Measurements from ENCODE around the gene ITGAE.
"Not testable (repeated sequence)": the region's sequence is repeated elsewhere in the genome, so short reads cannot be mapped to it uniquely, and the experiment has no call there.

The ITGAE gene

GRCh38 chr17:3795390-3796102 is 5.4 kb downstream of the ITGAE start:
- no peak for DNase-seq (ENCODE audit: low spot score)

- DNase-seq (ENCODE audit: low spot score) = no peak
Observed at GRCh38 chr17:3794557-3795389, 6.2 kb downstream of the ITGAE start.

GRCh38 chr17:3794152-3794551 is 6.8 kb downstream of the ITGAE start:
- DNase-seq (ENCODE audit: low spot score) = not testable (repeated sequence)

DNA sequence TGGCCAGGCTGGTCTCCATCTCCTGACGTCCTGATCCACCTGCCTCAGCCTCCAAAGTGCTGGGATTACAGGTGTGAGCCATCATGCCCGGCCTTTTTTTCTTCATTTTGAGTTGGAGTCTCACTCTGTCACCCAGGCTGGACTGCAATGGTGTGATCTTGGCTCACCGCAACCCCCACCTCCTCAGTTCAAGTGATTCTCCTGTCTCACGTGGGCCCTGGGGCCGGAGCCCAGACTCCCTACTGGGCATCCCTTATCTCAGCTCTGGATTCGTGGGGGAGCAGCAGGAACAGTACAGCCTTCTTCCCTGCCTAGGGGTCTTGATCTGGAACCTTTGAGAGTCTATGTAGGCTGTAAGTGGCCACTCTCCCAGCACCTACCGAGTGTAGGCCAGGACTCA is 7.7 kb downstream of the ITGAE start:
- not testable (repeated sequence) for DNase-seq (ENCODE audit: low spot score)

DNA sequence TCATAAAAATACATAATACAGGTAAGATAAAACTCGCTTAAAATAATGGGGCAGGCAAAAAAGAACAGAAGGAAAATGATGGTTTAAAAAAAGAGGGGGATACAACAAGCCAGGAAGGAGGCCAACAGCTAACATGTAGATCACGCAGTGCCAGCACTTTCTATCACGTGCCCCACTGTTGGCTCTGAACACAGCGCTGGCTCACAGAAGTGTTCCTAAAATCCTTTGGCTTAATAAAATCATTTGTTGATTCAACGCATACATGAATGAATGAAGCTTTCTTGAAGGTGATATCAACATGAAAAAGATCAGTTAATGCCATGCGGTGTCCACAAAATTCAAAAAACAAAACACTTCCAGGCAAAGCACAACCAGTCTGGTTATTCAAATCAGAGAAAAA is 8.5 kb downstream of the ITGAE start:
- DNase-seq (ENCODE audit: low spot score) = no peak

DNA sequence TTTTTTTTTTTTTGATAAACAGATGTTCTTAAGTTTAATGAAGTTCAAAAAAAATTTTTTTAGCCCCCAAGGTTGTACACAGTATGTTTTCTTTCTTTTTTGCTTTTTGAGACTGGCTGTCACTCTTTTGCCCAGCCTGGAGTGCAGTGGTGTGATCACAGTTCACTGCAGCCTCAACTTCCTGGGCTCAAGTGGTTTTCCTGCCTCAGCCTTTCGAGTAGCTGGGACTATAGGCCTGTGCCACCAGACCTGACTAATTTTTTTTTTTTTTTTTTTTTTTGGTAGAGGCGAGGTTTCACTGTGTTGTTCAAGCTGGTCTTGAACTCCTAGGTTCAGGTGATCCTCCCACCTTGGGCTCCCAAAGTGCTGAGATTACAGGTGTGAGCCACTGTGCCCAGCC is 12.8 kb downstream of the ITGAE start:
- no peak for DNase-seq (ENCODE audit: low spot score)

GRCh38 chr17:3785323-3785722 is 15.7 kb downstream of the ITGAE start:
- not testable (repeated sequence) for DNase-seq (ENCODE audit: low spot score)

GRCh38 chr17:3782751-3783150 is 18.2 kb downstream of the ITGAE start:
- no peak for DNase-seq (ENCODE audit: low spot score)

DNA sequence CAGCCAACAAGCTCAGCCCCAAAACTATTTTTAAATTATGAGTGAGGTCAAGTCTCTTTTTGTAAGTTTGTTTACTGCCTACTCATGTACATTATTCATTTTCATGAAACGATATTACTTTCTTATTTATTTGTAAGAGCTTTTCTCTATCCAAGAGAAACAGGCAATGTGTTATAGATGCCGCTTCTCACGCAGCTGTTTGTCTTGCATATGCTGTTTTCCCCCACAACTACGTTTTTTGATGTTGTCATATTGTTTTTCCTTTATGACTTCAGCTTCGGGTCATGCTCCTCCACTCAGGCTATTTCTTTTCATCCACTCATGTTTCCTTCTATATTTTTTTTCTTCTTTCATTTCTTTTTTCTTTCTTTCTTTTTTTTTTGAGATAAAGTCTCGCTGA is 20.0 kb downstream of the ITGAE start:
- DNase-seq (ENCODE audit: low spot score) = no peak

DNA sequence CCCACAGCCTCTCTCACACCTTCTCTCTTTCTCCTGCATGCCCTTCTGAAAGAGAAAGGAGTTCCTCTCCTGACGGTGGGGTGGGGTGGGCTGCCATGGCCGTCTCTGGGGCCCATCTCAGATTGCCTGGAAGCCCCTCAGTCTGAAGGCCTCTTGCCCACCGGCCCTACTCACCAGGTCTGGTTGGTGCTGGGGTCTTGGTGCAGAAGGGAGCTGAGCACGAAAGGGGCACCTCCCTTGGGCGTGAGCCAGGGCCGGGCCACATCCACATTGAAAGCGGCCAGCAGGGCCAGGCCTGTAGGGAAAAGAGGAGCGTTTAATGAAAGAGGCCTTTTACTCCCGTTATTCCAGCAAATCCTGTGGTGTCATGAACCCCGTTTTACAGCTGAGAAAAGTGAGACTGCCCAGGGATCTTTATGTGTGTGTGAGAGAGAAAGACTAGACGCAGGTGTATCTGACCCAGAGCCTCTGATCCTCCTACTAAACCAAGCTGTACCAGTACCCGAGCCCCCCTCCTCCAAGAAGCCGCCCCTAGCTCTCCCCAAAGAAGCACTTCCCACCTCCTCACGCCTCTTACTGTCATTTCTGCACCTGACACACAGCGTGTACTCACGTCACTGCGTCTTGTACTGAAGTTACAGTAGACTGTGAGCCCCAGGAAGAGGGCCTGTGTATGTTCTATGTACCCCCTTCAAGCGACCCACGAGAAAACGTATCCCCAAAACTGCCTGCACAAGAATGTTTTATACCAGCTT is 23.4 kb downstream of the ITGAE start:
- DNase-seq (ENCODE audit: low spot score) = no peak

GRCh38 chr17:3773966-3774365 is 27.0 kb downstream of the ITGAE start:
- DNase-seq (ENCODE audit: low spot score) = no peak

- DNase-seq (ENCODE audit: low spot score) = peak; percentile 27
Observed at GRCh38 chr17:3773511-3773910, 27.5 kb downstream of the ITGAE start.

DNA sequence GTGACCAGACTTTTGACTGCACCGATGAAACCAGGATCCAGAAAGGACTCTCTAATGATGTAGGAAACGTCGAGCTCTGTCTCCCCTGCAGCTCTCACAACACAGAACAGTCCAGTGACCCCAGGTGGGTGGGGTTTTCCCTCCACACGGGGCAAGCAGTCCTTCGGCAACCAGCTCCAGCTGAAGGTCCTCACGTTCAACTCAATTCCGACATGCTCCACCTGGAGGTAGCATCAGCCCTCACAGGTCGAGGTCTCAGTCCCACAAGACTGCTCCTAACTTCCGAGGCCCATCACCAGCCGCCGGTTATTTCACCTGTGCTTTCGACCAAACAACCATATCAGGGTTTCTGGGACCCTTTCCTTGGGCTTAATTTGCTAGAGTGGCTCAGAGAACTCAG is 28.2 kb downstream of the ITGAE start:
- no peak for DNase-seq (ENCODE audit: low spot score)

- DNase-seq (ENCODE audit: low spot score) = no peak
Observed at GRCh38 chr17:3771140-3771539, 29.8 kb downstream of the ITGAE start.

- no peak for DNase-seq (ENCODE audit: low spot score)
Observed at GRCh38 chr17:3770466-3770865, 30.5 kb downstream of the ITGAE start.

- DNase-seq (ENCODE audit: low spot score) = no peak
Observed at GRCh38 chr17:3768769-3769168, 32.2 kb downstream of the ITGAE start.

- DNase-seq (ENCODE audit: low spot score) = no peak
Observed at GRCh38 chr17:3768341-3768740, 32.6 kb downstream of the ITGAE start.

- no peak for DNase-seq (ENCODE audit: low spot score)
Observed at GRCh38 chr17:3766779-3767178, 34.2 kb downstream of the ITGAE start.

GRCh38 chr17:3765981-3766380 is 35.0 kb downstream of the ITGAE start:
- no peak for DNase-seq (ENCODE audit: low spot score)

GRCh38 chr17:3763777-3764170 is 37.2 kb downstream of the ITGAE start:
- no peak for DNase-seq (ENCODE audit: low spot score)

- no peak for DNase-seq (ENCODE audit: low spot score)
Observed at GRCh38 chr17:3762922-3763776, 37.8 kb downstream of the ITGAE start.

- no peak for DNase-seq (ENCODE audit: low spot score)
Observed at GRCh38 chr17:3761918-3762380, 39.0 kb downstream of the ITGAE start.

Measured in LoVo (cell line).